ENCODE measurements around the gene WEE1.
A peak's percentile ranks its signal among the peaks of the same experiment; 100 is the strongest.

DNA sequence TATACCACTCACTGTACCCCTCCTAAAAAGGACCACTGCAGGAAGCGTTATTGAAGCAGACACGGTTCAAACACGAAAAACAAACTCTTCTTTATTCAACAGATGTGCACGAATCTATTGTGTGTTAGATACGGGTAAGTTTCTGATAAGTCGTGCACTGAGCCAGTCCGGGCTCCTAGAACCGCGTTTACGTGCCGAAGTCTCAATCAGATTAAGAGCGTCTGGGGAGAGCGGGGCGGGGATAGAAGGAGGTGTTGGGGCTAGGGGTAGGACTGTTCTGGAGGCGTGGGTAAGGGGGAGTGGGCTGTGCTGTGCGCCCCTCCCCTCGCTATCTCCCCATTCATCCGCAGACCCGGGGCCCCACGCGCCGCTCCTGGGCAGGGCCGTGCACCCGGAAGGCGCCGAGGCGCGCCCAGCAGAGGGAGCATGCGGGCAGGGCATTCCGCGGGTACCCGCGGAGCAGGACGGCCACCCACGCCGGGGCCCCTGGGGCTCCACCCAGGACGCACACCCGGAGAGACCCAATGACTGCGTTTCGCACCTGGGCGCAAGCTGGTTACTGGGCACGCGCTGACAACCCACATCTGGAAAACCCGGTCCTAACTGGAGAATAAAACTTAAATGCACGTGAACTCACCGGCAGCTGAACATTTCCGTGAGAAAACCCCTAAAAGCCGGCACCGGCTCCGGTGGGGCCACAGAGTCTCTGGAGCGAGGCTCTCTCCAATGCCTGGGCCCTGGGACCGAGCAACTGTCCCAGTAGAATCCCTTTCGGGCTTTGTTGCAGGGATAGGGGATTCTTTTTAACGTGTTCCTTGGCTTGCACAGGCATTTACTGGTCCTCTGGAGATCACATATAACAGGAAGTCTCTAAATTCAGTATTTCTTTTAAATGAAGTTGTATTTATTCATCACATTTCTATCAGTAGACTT is 40.6 kb downstream of the WEE1 start:
- TF ChIP-seq, protein P1, sequence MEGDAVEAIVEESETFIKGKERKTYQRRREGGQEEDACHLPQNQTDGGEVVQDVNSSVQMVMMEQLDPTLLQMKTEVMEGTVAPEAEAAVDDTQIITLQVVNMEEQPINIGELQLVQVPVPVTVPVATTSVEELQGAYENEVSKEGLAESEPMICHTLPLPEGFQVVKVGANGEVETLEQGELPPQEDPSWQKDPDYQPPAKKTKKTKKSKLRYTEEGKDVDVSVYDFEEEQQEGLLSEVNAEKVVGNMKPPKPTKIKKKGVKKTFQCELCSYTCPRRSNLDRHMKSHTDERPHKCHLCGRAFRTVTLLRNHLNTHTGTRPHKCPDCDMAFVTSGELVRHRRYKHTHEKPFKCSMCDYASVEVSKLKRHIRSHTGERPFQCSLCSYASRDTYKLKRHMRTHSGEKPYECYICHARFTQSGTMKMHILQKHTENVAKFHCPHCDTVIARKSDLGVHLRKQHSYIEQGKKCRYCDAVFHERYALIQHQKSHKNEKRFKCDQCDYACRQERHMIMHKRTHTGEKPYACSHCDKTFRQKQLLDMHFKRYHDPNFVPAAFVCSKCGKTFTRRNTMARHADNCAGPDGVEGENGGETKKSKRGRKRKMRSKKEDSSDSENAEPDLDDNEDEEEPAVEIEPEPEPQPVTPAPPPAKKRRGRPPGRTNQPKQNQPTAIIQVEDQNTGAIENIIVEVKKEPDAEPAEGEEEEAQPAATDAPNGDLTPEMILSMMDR (conservative IDR thresholded peaks at IDR 0.05) = peak; percentile 61
- no peak for TF ChIP-seq EZH2 (IDR thresholded peaks at IDR 0.05; ENCODE audit: low read depth)
